Mucosa of stomach (tissue), 1 donor: ENCODE measurements around the gene COX4I2.
"Not testable (repeated sequence)": the region's sequence is repeated elsewhere in the genome, so short reads cannot be mapped to it uniquely, and the experiment has no call there.

Experiments
- H3K27me3 ChIP-seq: one replicate; pipeline ENCODE4 v1.7.0; 2013; ENCODE audit warnings: mild to moderate bottlenecking, low read length; ENCODE audit not compliant: control insufficient read depth, insufficient read depth
- H3K36me3 ChIP-seq: one replicate; pipeline ENCODE4 v1.7.0; 2013; ENCODE audit warnings: low read length; ENCODE audit not compliant: control insufficient read depth, insufficient read depth
- H3K4me1 ChIP-seq: one replicate; pipeline ENCODE4 v1.7.0; 2013; ENCODE audit warnings: mild to moderate bottlenecking, low read length; ENCODE audit not compliant: control insufficient read depth, insufficient read depth
- H3K4me3 ChIP-seq: one replicate; pipeline ENCODE4 v1.7.0; 2013; ENCODE audit warnings: low read length
- H3K9ac ChIP-seq: one replicate; pipeline ENCODE4 v1.7.0; 2013; ENCODE audit warnings: mild to moderate bottlenecking, low read length, moderate library complexity
- H3K9me3 ChIP-seq: one replicate; pipeline ENCODE4 v1.7.0; 2013; ENCODE audit warnings: mild to moderate bottlenecking, low read length, moderate library complexity; ENCODE audit not compliant: control insufficient read depth
- donor health status: Pancreatic carcinoma.

The COX4I2 gene

DNA sequence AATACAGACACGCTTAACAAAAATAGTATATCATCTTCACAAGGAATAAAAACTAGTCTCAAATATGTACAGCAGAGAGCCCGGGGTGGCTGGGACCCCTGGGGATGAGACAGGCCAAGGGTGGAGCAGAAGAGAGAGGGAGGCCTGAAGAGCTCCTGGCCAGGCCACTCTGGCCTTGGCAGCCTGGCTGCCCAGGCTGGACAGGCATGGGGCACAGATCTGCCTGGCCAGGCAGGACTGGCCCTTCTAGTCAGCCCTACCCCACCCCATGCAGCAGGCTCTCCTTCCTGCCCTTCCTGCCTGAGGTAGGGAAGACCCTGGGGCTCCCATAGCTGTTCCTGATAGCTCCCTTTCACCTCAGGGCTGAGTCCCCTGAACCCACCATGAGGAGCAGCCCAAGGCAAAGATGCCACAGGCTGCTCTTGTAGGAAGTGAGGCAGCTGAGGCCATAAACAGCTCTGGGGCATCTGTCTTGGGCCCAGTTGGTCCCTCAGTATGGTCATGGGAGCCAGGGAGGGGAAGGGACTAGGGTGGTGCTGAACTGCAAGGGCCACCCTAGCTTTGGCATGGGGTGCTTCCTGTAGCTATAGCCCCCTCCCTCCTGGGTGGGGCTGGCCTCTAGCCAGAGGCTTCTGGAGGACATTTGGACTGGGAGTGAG is 27.1 kb downstream of the COX4I2 start:
- Histone ChIP-seq H3K9me3 (no peaks in the 10 kb centered on the region), H3K9ac (no peak overlapping the region), H3K4me3 (no peak overlapping the region), H3K36me3 (peaks cover 6% of the 10 kb centered on the region), H3K27me3 (no peaks in the 10 kb centered on the region), H3K4me1 (peaks cover 47% of the 10 kb centered on the region)

DNA sequence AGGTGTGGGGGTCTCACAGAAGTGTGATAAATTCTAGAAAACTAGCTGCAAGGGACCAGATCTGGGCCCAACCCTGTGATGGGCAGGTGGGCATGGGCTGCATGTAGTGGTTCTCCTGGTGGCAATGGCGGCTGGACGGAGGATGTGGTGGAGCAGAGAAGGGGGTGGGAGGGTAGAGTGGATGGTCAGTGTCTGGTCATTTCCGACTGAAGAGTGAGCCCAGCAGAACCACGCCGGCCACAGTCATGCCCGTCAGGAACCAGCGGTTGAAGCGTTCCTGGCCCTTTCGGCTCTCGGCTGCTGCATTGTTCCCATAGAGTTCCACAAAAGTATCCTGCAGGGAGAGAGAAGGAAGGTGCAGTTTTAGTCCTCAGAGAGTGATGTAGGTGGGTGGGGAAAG is 28.0 kb downstream of the COX4I2 start:
- peaks cover 6% of the 10 kb centered on the region for H3K36me3 ChIP-seq
- no peaks in the 10 kb centered on the region for H3K27me3 ChIP-seq
- no peak overlapping the region for H3K4me3 ChIP-seq
- no peaks in the 10 kb centered on the region for H3K9me3 ChIP-seq
- H3K4me1 ChIP-seq, result peaks cover 56% of the 10 kb centered on the region
- peak overlapping the region; percentile 26 for H3K9ac ChIP-seq

DNA sequence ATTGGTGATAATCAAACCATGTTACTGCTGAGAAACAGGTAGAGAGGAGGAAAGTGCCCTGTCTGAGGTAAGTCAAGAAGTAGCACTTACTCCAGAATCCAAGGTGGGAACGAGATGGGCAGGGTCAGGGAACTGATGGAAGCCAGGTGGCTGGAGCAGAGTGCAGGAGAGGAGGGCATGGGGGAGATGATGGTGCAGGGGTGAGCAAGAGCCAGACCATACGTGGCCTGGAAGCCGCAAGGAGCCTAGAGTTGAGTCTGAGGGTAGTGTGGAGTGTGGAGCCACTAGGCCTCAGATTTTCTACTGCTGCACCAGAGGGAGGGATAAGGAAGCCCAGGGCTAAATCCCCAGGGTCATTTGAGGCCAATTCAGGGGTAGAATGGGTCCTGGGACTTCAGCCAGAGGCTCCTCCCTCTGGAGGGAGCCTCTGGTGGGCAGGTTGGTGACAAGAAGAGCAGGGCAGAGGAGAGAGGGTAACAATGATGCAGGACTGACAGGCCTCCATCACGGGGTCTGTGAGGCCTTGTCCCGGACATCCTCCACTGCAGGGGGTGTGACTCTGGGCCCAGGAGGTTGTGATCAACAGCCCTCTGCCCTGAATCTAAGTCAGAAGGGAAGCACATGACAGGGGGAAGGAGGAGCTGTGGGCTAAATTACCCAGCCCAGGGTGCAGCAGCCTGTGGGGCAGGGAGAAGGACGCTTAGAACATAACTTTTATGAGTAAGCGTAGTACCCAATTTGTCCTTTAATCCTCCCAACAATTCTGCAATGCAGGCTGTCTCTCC is 28.7 kb downstream of the COX4I2 start:
- peaks cover 60% of the 10 kb centered on the region for H3K4me1 ChIP-seq
- H3K9ac ChIP-seq, result peak overlapping the region; percentile 26
- H3K9me3 ChIP-seq, result no peaks in the 10 kb centered on the region
- H3K27me3 ChIP-seq, result no peaks in the 10 kb centered on the region
- peaks cover 6% of the 10 kb centered on the region for H3K36me3 ChIP-seq
- no peak overlapping the region for H3K4me3 ChIP-seq

DNA sequence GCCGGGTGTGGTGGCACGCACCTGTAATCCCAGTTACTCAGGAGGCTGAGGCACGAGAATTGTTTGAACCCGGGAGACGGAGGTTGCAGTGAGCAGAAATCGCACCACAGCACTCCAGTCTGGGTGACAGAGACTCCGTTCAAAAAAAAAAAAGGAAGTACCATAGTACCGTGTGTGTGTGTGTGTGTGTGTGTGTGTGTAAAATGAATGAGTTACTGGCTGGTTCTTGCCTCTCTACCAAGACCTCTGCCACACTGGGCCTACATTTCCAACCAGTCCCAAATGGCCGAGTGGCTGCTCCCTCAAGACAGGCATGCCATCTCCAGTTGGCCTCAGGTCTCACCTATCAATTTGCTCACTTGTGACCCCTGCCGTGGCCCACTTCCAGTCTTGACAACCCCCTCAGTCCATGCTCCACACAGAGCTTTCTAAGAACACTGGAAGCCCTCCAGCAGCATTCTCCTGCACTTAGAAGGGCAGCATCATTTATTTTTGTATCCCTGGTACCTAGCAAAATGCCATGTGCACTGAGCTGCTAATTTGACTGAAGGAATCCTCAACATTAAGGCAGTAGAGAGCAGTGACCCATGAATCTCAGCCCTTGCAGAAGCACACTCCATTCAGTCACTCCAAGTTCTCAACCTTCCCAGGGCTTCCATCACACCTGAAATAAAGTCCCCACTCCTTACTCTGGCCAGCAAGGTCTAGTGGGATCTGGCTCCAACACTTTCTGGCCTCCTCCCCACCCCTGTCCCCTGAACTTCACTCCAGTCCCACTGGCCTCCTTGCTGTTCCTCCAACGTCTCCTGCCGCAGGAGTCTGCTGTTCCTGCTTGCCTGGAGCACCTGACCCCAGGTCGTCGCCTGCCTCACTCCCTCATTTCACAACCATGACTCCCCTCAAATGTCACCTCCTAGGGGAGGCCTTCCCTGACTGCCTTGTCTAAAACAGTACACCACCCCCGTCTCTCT is 29.9 kb downstream of the COX4I2 start:
- Histone ChIP-seq H3K9me3 (no peaks in the 10 kb centered on the region), H3K9ac (no peak overlapping the region), H3K4me3 (no peak overlapping the region), H3K36me3 (peaks cover 6% of the 10 kb centered on the region), H3K27me3 (no peaks in the 10 kb centered on the region), H3K4me1 (peaks cover 51% of the 10 kb centered on the region)

DNA sequence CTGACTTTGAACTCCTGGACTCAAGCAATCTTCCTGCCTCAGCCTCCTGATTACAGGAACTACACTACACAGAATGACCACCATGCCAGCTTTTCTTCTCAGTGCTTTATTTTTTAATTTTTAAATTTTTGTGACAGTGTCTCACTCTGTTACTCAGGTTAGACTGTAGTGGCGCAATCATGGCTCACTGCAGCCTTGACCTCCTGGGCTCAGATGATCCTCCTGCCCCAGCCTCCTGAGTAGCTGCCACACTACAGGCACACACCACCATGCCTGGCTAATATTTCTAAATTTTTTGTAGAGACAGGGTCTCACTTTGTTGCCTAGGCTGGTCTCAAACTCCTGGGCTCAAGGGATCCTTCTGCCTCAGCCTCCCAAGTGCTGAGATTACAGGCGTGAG is 31.2 kb downstream of the COX4I2 start:
- not testable (repeated sequence) for H3K36me3 ChIP-seq, H3K9ac ChIP-seq
- H3K4me1 ChIP-seq, result peaks cover 44% of the 10 kb centered on the region

DNA sequence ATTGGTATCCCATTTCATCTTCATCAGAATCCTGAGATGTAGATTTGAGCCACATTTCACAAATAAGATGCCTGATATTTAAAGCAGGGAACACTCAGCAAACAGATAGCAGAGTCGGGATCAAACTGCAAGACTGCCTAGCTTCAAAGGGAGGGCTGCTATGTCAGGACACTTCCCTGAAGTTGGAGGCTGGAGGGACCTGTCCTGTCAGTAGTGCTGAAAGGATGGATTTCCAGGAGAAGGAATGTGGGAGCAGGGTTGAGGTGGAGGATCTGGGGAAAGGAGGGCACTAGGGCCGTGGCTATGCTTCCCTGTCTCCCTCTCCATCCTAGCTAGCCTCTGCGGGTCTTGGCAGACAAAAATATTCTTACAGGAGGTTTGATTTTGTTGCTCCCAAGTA is 32.2 kb downstream of the COX4I2 start:
- peaks cover 6% of the 10 kb centered on the region for H3K36me3 ChIP-seq
- no peaks in the 10 kb centered on the region for H3K9me3 ChIP-seq
- peaks cover 42% of the 10 kb centered on the region for H3K4me1 ChIP-seq
- peak overlapping the region; percentile 4 for H3K4me3 ChIP-seq
- no peaks in the 10 kb centered on the region for H3K27me3 ChIP-seq
- peak overlapping the region; percentile 57 for H3K9ac ChIP-seq

More for the DNA sequence above, 31.2 kb downstream of the COX4I2 start:
- H3K27me3 ChIP-seq, H3K9me3 ChIP-seq, H3K4me3 ChIP-seq: not testable (repeated sequence)

DNA sequence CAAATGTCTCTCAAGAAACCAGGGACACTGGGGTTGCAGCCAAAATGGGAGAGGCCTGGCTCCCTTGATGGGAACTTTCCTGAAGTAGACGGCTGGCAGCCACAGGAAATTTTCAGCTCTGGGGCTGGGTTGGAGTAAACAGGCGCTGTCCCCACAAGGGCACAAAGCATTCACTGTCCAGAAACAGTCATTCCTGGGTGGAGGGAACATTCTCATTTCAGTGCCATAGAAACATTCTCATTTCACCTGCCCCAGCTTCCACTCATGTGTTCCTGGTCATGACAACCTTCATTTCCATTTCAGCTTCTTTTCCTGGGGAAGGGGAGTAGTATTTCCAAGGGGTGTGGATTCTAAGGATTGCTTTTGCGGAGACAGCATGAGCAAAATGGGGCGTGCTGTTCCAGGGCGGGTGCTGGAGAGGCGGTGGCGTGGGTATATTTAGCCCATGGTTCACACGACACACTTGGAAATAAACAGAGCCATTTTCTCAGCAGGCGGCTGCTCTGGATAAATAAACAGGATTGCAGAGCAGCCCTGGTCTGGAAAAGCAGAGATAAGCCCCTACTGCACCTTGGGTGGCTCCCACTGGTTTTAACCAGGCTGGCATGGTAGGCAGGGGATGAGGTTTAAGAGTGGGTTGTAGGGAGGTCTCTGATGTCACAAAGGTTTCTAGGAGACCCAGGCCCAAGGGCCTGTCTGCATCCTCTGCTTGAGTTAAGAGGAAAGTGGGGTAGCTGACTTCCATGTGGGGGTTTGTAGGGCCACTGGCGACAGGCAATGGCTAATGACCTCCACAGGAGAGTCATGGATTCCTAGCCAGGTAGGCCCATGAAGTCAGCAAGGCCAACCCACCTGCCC is 32.9 kb downstream of the COX4I2 start:
- H3K27me3 ChIP-seq, result no peaks in the 10 kb centered on the region
- H3K9ac ChIP-seq, result peak overlapping the region; percentile 57
- H3K9me3 ChIP-seq, result no peaks in the 10 kb centered on the region
- H3K4me3 ChIP-seq, result peak overlapping the region; percentile 4
- H3K36me3 ChIP-seq, result no peaks in the 10 kb centered on the region
- H3K4me1 ChIP-seq, result peaks cover 44% of the 10 kb centered on the region

DNA sequence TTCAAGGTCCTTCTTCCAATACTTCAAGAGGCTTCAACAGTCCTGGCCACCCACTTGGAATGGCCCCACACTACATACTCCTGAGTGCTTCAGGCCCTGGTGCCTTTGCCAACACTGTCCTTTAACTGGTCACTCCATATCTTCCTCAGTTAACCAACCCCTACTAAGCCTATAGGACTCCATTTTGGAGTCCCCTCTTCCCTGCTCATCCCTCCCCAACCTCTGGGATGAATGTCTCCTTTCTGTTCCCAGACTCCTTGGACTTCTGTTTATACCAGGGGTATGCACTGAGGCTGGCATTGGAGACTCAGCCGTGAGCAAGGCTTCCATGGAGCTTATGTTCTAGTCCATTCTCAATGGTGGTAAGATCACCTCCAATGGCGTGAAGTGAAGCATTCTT is 33.6 kb downstream of the COX4I2 start:
- Histone ChIP-seq H3K36me3 (no peaks in the 10 kb centered on the region), H3K4me3 (no peak overlapping the region)

DNA sequence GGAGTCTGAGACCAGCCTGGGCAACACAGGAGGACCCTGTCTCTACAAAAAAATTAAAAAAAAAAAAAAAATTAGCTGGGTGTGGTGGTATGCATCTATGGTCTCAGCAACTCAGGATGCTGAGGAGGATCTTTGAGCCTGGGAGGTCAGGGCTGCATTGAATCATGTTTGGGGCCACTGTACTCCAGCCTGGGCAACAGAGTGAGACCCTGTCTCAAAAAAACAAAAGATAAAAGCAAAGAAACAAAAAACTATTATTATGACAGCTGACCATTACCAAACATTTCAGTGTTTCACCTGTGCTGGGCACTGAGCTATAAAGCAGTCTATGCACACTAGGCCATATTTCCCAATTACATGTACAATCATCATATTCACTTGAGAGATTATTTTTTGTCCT is 35.7 kb downstream of the COX4I2 start:
- no peak overlapping the region for H3K9ac ChIP-seq
- peaks cover 59% of the 10 kb centered on the region for H3K4me1 ChIP-seq
- H3K9me3 ChIP-seq, result no peaks in the 10 kb centered on the region
- no peaks in the 10 kb centered on the region for H3K36me3 ChIP-seq
- no peak overlapping the region for H3K4me3 ChIP-seq
- no peaks in the 10 kb centered on the region for H3K27me3 ChIP-seq

More for the DNA sequence above, 33.6 kb downstream of the COX4I2 start:
- H3K9me3 ChIP-seq, result no peaks in the 10 kb centered on the region
- peak overlapping the region; percentile 57 for H3K9ac ChIP-seq
- no peaks in the 10 kb centered on the region for H3K27me3 ChIP-seq
- H3K4me1 ChIP-seq, result peaks cover 47% of the 10 kb centered on the region

DNA sequence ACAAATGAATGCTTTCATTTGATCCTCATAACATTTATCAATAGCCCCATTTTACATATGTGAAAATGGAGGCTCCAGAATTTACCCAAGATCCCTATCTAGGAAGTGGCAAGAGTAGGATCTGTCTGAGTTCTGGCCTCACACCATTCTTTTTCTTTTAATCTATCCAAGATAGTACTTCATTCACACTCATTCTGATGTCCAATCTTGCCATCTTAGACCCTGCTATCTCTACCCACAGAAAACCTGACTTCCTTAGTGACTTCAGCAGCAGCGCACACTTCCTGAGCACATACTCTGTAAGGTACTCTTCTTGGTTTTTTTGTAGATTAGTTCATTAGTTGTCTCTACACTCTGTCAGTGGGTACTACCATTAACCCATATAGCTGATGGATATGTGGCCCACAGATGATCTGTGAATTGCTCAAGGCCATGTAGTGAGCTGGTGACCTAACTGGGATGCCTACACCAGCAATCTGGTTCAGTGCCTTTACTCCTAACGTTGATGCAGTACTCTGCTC is 36.3 kb downstream of the COX4I2 start:
- H3K9ac ChIP-seq, result no peak overlapping the region
- no peaks in the 10 kb centered on the region for H3K36me3 ChIP-seq
- no peaks in the 10 kb centered on the region for H3K9me3 ChIP-seq
- peaks cover 64% of the 10 kb centered on the region for H3K4me1 ChIP-seq
- no peak overlapping the region for H3K4me3 ChIP-seq
- H3K27me3 ChIP-seq, result no peaks in the 10 kb centered on the region
